Esophagus mucosa (tissue), 1 donor: ENCODE results near the gene PPFIA1. TPM values are rescaled to one million over a fixed set of nuclear protein-coding genes. Genes with fewer than 3 reads are reported as not detected.
"Not testable (repeated sequence)": the region's sequence is repeated elsewhere in the genome, so short reads cannot be mapped to it uniquely, and the experiment has no call there.

ENCODE experiments used
- ATAC-seq: fragments of 200-7000 bp; cut with Tn5 transposase; one replicate; pipeline ENCODE4 v1.9.1; 2020
- total RNA-seq: library from RNA; stranded (reverse); gene quantifications from one replicate; pipeline ENCODE4 v1.2.4, GENCODE V29; 2023
- donor health status: DM: yes; HTN: yes; CAD: no.

Gene PPFIA1
- total RNA-seq, 1 donor from 2014 or later: 25.1 TPM

DNA sequence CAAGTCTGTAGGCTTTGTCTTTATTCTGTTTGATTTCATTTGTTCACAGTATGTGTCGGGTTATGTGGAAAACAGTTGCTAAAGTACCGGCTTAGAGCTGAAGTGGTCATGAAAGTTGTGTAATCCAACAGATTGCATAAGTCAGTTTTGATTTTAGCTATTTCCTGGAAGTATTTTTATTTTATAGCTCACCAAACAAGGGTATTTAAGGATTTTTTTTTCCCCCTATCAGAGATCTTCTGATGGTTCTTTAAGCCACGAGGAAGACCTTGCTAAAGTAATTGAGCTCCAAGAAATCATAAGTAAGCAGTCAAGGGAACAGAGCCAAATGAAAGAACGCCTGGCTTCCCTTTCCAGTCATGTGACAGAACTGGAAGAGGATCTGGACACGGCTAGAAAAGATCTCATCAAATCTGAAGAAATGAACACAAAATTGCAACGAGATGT, 55.9 kb downstream of the PPFIA1 start:
- ATAC-seq: peak; percentile 52

DNA sequence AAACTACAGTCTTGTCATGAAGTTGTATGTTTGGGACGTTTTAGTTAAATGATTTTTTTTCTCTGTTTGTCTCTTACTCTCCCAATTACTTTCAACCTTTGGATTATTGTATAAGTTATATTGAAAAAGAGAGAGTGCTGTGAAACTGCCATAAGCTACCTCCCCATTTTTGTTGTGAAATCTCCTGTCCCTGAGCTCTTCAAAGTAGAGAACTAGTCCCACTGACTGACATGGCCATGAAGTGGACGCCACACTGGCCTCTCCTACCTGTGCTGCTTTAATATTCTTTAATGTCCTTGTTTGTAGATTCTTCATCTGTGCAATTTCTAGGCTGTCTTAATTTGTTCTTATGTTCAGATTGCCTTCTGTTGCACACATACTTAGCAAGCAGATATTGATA, 56.3 kb downstream of the PPFIA1 start:
- no peak for ATAC-seq

- no peak for ATAC-seq
These were observed 57.2 kb downstream of the PPFIA1 start for GRCh38 chr11:70327717-70328116.

GRCh38 chr11:70328556-70328955, 58.1 kb downstream of the PPFIA1 start:
- no peak for ATAC-seq

DNA sequence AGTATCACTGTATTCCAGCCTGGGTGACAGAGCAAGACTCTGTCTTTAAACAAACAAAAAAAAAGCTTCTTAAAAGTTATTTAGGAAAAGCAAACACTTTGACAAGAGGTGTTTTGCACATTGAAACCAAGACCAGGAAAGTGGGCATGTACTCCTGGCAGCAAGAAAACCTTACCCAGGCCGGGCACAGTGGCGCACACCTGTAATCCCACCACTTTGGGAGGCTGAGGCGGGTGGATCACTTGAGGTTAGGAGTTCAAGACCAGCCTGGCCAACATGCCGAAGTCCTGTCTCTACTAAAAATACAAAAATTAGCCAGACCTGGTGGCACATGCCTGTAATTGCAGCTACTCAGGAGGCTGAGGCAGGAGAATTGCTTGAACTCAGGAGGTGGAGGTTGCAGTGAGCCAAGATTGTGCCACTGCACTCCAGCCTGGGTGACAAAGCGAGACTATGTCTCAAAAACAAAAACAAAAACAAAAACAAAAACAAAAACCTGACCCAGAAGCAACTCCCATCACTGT, 60.9 kb downstream of the PPFIA1 start:
- not testable (repeated sequence) for ATAC-seq

DNA sequence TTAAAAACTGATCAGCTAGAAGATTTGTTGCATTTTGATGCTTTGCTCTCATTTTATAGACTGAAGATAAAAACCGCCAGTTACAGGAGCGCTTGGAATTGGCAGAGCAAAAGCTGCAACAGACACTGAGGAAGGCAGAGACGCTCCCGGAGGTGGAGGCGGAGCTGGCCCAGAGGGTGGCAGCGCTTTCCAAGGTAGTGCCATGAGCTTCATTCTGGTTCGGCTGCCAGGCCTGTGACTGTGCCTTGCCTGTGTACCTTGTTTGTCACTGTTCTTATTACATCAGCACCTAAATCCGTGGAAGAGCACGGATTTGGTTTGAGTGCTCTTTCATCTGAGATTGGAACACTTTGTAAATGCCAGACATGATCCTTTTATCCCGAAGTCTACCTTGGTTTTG, 61.4 kb downstream of the PPFIA1 start:
- no peak for ATAC-seq

DNA sequence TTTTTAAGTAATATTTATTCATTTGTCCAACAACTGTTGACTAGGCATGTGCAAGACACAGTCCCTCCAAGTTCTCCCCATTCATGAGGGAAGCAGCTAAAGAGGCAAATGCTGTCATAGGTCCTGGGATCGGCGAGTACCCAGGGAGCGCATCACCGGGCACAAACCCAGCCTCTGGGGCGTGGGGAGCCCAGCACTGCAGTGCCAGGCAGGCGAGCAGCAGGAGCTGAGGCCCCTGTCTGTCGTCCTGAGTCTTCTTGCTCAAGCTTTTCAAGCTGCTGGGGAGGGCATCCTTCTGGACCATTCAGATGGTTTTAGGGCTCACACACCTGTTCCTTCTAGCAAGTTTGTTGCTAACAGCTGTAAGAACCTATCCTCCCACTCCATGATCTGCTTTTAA, 62.1 kb downstream of the PPFIA1 start:
- no peak for ATAC-seq

DNA sequence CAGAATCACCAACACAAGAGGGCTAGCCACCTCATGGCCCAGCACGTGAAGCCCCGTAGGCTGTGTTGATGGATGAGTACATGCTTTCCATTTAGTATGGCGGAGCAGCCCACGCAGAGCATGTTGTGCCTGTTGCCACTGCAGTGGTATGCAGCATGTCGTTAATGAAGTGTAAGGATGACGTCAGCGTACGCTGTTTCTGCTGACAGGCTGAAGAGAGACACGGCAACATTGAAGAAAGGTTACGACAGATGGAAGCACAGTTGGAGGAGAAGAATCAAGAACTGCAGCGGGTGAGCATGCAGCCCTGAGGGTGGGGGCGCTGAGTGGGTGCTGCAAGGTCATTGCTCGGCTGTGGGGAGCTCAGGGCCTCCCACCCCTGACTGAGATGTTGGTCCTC, 62.8 kb downstream of the PPFIA1 start:
- no peak for ATAC-seq

GRCh38 chr11:70334351-70334995, 64.0 kb downstream of the PPFIA1 start:
- ATAC-seq: no peak

- no peak for ATAC-seq
These were observed 65.0 kb downstream of the PPFIA1 start for GRCh38 chr11:70335511-70335910.

- ATAC-seq: no peak
These were observed 68.1 kb downstream of the PPFIA1 start for GRCh38 chr11:70338594-70338993.

- no peak for ATAC-seq
These were observed 68.6 kb downstream of the PPFIA1 start for GRCh38 chr11:70339066-70339465.

- ATAC-seq: no peak
These were observed 71.5 kb downstream of the PPFIA1 start for GRCh38 chr11:70341881-70342429.

GRCh38 chr11:70343636-70344035, 73.1 kb downstream of the PPFIA1 start:
- ATAC-seq: no peak

DNA sequence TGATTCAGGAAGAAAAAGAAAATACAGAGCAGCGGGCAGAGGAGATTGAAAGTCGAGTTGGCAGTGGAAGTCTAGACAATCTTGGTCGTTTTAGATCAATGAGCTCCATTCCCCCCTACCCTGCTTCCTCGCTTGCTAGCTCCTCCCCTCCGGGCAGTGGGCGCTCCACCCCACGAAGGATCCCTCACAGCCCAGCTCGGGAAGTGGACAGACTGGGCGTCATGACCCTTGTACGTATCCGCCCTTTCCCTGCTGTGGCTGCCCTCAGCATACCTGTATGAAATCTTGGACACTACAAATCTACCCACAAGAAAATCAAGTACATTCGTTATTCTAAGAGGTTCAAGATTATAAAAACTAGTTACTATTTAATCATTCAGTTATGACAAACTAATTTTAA, 77.7 kb downstream of the PPFIA1 start:
- ATAC-seq: no peak

DNA sequence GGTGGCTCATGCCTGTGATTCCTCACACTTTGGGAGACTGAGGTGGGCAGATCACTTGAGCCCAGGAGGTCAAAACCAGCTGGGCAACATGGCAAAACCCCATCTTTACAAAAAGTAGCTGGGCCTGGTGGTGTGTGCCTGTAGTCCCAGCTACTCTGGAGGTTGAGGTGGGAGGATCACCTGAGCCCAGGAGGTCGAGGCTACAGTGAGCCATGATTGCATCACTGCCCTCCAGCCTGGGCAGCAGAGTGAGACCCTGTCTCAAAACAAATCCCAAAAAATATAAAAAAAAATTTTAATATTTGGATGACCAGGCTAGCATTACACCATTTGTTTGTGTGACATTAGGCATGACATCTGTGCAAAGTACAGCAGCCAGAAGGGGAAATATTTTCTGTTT, 78.1 kb downstream of the PPFIA1 start:
- ATAC-seq: no peak

GRCh38 chr11:70351646-70352045, 81.2 kb downstream of the PPFIA1 start:
- ATAC-seq: no peak

GRCh38 chr11:70352100-70352499, 81.6 kb downstream of the PPFIA1 start:
- ATAC-seq: no peak

GRCh38 chr11:70352601-70353000, 82.1 kb downstream of the PPFIA1 start:
- ATAC-seq: no peak

GRCh38 chr11:70353329-70353728, 82.8 kb downstream of the PPFIA1 start:
- ATAC-seq: no peak

- no peak for ATAC-seq
These were observed 83.5 kb downstream of the PPFIA1 start for GRCh38 chr11:70353900-70354568.

DNA sequence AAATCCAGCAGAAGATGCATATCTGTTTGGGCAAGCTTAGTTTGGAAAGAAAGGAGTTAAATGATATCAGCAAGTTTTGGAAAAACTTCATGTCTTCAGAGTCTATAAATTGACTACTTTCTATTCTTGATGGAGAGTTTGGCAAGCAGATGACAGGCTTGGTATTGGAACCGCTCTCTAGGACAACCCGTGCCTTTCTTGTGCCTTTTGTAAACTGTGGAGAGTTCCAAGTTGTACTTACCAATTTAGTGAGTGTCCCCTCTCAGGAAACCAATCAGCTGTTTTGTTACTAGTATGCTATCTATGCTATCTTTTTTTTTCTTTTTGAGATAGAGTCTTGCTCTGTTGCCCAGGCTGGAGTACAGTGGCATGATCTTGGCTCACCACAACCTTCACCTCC, 84.1 kb downstream of the PPFIA1 start:
- ATAC-seq: no peak

GRCh38 chr11:70358753-70359152, 88.3 kb downstream of the PPFIA1 start:
- ATAC-seq: no peak
